Natural killer cell (primary cell): ENCODE results near the gene NODAL. TPM values are rescaled to one million over a fixed set of nuclear protein-coding genes. Genes with fewer than 3 reads are reported as not detected.
A peak's percentile ranks its signal among the peaks of the same experiment; 100 is the strongest.

Experiments
- ATAC-seq, 3 donors: fragments of 150-1000 bp in 2 of 3; fragments of 200-7000 bp in 1 of 3; cut with Tn5 transposase; 1 replicate in 1 of 3; 2 replicates in 2 of 3; pipeline ENCODE4 v1.10.0; 2021; ENCODE audit warnings: mild to moderate bottlenecking in 2 of 3, moderate library complexity in 2 of 3
- DNase-seq, 2 donors: peaks; one replicate each; pipeline versions ENCODE4 v3.0.0 to v3.0.0-alpha.2; 2013 to 2021; ENCODE audit warnings: mixed read lengths in 1 of 2
- H3K27ac ChIP-seq: one replicate; pipeline ENCODE4 v1.5.1; 2013; ENCODE audit warnings: mild to moderate bottlenecking, low read length
- H3K27me3 ChIP-seq: one replicate; pipeline ENCODE4 v1.6.1; 2013; ENCODE audit warnings: low read length; ENCODE audit not compliant: control insufficient read depth, insufficient read depth
- H3K36me3 ChIP-seq: one replicate; pipeline ENCODE4 v1.6.1; 2013; ENCODE audit warnings: low read length; ENCODE audit not compliant: control insufficient read depth, insufficient read depth
- H3K4me1 ChIP-seq: one replicate; pipeline ENCODE4 v1.6.1; 2013; ENCODE audit warnings: low read length; ENCODE audit not compliant: control insufficient read depth, insufficient read depth
- H3K4me3 ChIP-seq: one replicate; pipeline ENCODE4 v1.5.1; 2013; ENCODE audit warnings: low read length
- H3K9me3 ChIP-seq: one replicate; pipeline ENCODE4 v1.6.1; 2013; ENCODE audit warnings: low read length; ENCODE audit not compliant: control insufficient read depth, insufficient read depth
- H3K27ac Mint-ChIP-seq, 2 donors: one replicate each; pipeline ENCODE4 v1.8.0; 2022; ENCODE audit warnings: mild to moderate bottlenecking in 2 of 2, mixed read lengths in 2 of 2, moderate library complexity in 1 of 2
- H3K27me3 Mint-ChIP-seq, 2 donors: one replicate each; pipeline ENCODE4 v1.8.0; 2022; ENCODE audit warnings: low read depth in 2 of 2, mixed read lengths in 2 of 2
- H3K36me3 Mint-ChIP-seq: one replicate; pipeline ENCODE4 v1.8.0; 2022; ENCODE audit warnings: mixed read lengths
- H3K4me1 Mint-ChIP-seq, 2 donors: one replicate each; pipeline ENCODE4 v1.8.0; 2022; ENCODE audit warnings: mixed read lengths in 2 of 2
- H3K4me3 Mint-ChIP-seq: one replicate; pipeline ENCODE4 v1.8.0; 2022; ENCODE audit warnings: mild to moderate bottlenecking, moderate library complexity, mixed read lengths
- H3K9me3 Mint-ChIP-seq, 2 donors: one replicate each; pipeline ENCODE4 v1.8.0; 2022; ENCODE audit warnings: mixed read lengths in 2 of 2
- WGBS: methylation state at CpG from one replicate; pipeline ENCODE4 v1.1.7; 2013; ENCODE audit warnings: missing lambda C conversion rate; ENCODE audit not compliant: insufficient coverage; 5-methylcytosine and 5-hydroxymethylcytosine counted together
- intact Hi-C: fragments of 100-400 bp; cut with micrococcal nuclease; formaldehyde crosslinking; loops from one replicate; pipeline ENCODE4 v1.14.2; 2022
- total RNA-seq, 4 donors: library from RNA; stranded (reverse); fragments of 120-200 nt in 1 of 4; gene quantifications; one replicate each; pipeline versions ENCODE4 v1.2.3 to v1.2.4, GENCODE V29; 2013 to 2022
- TF ChIP-seq, protein P1 (sequence below): fragments of 200-600 bp; IDR thresholded peaks from one replicate; pipeline ENCODE4 v1.8.0; 2022; ENCODE audit warnings: antibody characterized with exemption

Gene NODAL
- total RNA-seq, 3 donors from 2014 or later (not counting 1 experiment from before 2014, with no cell fraction given), result not detected

GRCh38 chr10:70433581-70434280 lies 7.8 kb downstream of the NODAL start:
- H3K9me3 ChIP-seq, result no peaks in the 10 kb centered on the region
- peaks cover 7% of the 10 kb centered on the region for H3K36me3 ChIP-seq
- TF ChIP-seq, protein P1, sequence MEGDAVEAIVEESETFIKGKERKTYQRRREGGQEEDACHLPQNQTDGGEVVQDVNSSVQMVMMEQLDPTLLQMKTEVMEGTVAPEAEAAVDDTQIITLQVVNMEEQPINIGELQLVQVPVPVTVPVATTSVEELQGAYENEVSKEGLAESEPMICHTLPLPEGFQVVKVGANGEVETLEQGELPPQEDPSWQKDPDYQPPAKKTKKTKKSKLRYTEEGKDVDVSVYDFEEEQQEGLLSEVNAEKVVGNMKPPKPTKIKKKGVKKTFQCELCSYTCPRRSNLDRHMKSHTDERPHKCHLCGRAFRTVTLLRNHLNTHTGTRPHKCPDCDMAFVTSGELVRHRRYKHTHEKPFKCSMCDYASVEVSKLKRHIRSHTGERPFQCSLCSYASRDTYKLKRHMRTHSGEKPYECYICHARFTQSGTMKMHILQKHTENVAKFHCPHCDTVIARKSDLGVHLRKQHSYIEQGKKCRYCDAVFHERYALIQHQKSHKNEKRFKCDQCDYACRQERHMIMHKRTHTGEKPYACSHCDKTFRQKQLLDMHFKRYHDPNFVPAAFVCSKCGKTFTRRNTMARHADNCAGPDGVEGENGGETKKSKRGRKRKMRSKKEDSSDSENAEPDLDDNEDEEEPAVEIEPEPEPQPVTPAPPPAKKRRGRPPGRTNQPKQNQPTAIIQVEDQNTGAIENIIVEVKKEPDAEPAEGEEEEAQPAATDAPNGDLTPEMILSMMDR, result no peak
- H3K4me3 ChIP-seq, result no peak overlapping the region
- no peaks in the 10 kb centered on the region for H3K9me3 Mint-ChIP-seq
- no peak overlapping the region for H3K27ac ChIP-seq
- WGBS, result 94% methylated on average over 9 of the region's 9 CpGs
- H3K4me1 ChIP-seq, result peaks cover 11% of the 10 kb centered on the region
- no peaks in the 10 kb centered on the region for H3K27me3 ChIP-seq
- intact Hi-C loops, result no loop called here
- DNase-seq (no peak), ATAC-seq (no peak)
- peaks cover 12 to 24% of the 10 kb centered on the region in 2 donors for H3K4me1 Mint-ChIP-seq
- no peaks in the 10 kb centered on the region for H3K27me3 Mint-ChIP-seq
- H3K4me3 Mint-ChIP-seq, result no peak overlapping the region
- no peaks in the 10 kb centered on the region for H3K36me3 Mint-ChIP-seq
- H3K27ac Mint-ChIP-seq, result no peak overlapping the region

DNA sequence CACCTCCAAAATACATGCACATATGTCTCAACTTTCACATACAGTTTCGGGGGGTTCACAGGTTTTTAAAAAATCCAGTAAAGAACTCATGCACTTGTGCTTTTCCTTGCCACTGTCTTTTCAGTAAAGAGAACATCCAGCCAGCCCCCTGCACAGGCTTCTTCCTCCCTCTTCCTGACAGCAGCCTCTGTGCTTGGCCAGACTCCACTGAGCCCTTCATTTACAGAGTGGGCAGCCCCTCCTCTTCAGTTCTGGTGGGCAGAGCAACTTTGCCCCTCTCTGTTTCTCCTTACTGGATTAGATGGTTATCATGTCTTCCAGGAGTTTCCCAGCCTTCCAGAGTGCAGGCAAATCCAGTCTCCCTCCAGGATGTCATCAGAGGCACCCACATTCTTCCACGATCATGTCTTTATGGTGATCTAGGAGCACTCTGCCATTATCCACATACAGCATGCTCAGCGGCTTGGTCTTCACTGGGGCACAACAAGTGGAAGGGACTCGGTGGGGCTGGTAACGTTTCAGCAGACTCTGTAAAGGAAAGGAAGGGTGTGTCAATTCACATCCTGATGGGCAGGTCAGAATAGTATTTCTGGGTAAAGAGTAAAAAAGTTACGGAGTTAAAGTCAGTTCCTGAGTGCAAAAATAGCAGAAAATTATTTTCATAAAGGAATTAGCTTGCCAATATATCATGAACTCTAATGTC lies 8.8 kb downstream of the NODAL start:
- no peak for DNase-seq

GRCh38 chr10:70432101-70432500 lies 9.4 kb downstream of the NODAL start:
- DNase-seq (no peak), ATAC-seq (no peak)
- no peaks in the 10 kb centered on the region for H3K9me3 ChIP-seq
- TF ChIP-seq, protein P1, result no peak
- no peak overlapping the region for H3K4me3 ChIP-seq
- Mint-ChIP-seq H3K4me3 (peak overlapping the region; percentile 56), H3K9me3 (no peaks in the 10 kb centered on the region), H3K36me3 (no peaks in the 10 kb centered on the region), H3K27ac (peak overlapping the region in 1 of 2 donors; percentile 23), H3K4me1 (peaks cover 12 to 24% of the 10 kb centered on the region in 2 donors), H3K27me3 (no peaks in the 10 kb centered on the region)
- H3K4me1 ChIP-seq, result peaks cover 11% of the 10 kb centered on the region
- no peaks in the 10 kb centered on the region for H3K27me3 ChIP-seq
- H3K27ac ChIP-seq, result no peak overlapping the region
- 99% methylated on average over 3 of the region's 4 CpGs for WGBS
- intact Hi-C loops, result no loop called here
- peaks cover 15% of the 10 kb centered on the region for H3K36me3 ChIP-seq

More for the DNA sequence above, 8.8 kb downstream of the NODAL start:
- no peaks in the 10 kb centered on the region for H3K27me3 Mint-ChIP-seq
- H3K4me1 Mint-ChIP-seq, result peaks cover 12 to 24% of the 10 kb centered on the region in 2 donors
- Histone ChIP-seq H3K27me3 (no peaks in the 10 kb centered on the region), H3K4me1 (peaks cover 11% of the 10 kb centered on the region), H3K36me3 (peaks cover 15% of the 10 kb centered on the region), H3K9me3 (no peaks in the 10 kb centered on the region), H3K4me3 (no peak overlapping the region), H3K27ac (no peak overlapping the region)
- ATAC-seq, result no peak
- TF ChIP-seq, protein P1, result no peak
- no peaks in the 10 kb centered on the region for H3K36me3 Mint-ChIP-seq
- H3K9me3 Mint-ChIP-seq, result no peaks in the 10 kb centered on the region
- intact Hi-C loops, result no loop called here
- H3K27ac Mint-ChIP-seq, result peak overlapping the region in 1 of 2 donors; percentile 23
- 35% methylated on average over 5 of the region's 6 CpGs for WGBS
- H3K4me3 Mint-ChIP-seq, result peak overlapping the region; percentile 56
